Measurements from ENCODE around the gene BST1.

BST1 gene

GRCh38 chr4:15735536-15735935 is 32.7 kb downstream of the BST1 start:
- DNase-seq (ENCODE audit: insufficient read length, low spot score) = no peak
- FAIRE-seq = no peak
- TF ChIP-seq POLR2A (IDR thresholded peaks at IDR 0.05; ENCODE audit: low read depth, low read length) = no peak

- no peak for TF ChIP-seq POLR2A (IDR thresholded peaks at IDR 0.05; ENCODE audit: low read depth, low read length)
- FAIRE-seq = no peak
- DNase-seq (ENCODE audit: insufficient read length, low spot score) = no peak
These were observed 33.7 kb downstream of the BST1 start for GRCh38 chr4:15736514-15737050.

GRCh38 chr4:15737255-15737654 is 34.4 kb downstream of the BST1 start:
- DNase-seq (ENCODE audit: insufficient read length, low spot score) (no peak), FAIRE-seq (no peak)
- TF ChIP-seq POLR2A (IDR thresholded peaks at IDR 0.05; ENCODE audit: low read depth, low read length) = no peak

GRCh38 chr4:15738877-15739276 is 36.0 kb downstream of the BST1 start:
- DNase-seq (ENCODE audit: insufficient read length, low spot score) (no peak), FAIRE-seq (no peak)
- no peak for TF ChIP-seq POLR2A (IDR thresholded peaks at IDR 0.05; ENCODE audit: low read depth, low read length)

GRCh38 chr4:15740764-15741404 is 38.0 kb downstream of the BST1 start:
- no peak for DNase-seq (ENCODE audit: insufficient read length, low spot score)
- FAIRE-seq = no peak

GRCh38 chr4:15742083-15742582 is 39.3 kb downstream of the BST1 start:
- FAIRE-seq = no peak
- no peak for TF ChIP-seq POLR2A (IDR thresholded peaks at IDR 0.05; ENCODE audit: low read depth, low read length)
- no peak for DNase-seq (ENCODE audit: insufficient read length, low spot score)

More at GRCh38 chr4:15740764-15741404, 38.0 kb downstream of the BST1 start:
- no peak for TF ChIP-seq POLR2A (IDR thresholded peaks at IDR 0.05; ENCODE audit: low read depth, low read length)

- no peak for TF ChIP-seq POLR2A (IDR thresholded peaks at IDR 0.05; ENCODE audit: low read depth, low read length)
- FAIRE-seq (no peak), DNase-seq (ENCODE audit: insufficient read length, low spot score) (no peak)
These were observed 39.8 kb downstream of the BST1 start for GRCh38 chr4:15742637-15743036.

- TF ChIP-seq POLR2A (IDR thresholded peaks at IDR 0.05; ENCODE audit: low read depth, low read length) = no peak
- FAIRE-seq (no peak), DNase-seq (ENCODE audit: insufficient read length, low spot score) (no peak)
These were observed 41.2 kb downstream of the BST1 start for GRCh38 chr4:15744016-15744545.

- FAIRE-seq = no peak
- TF ChIP-seq POLR2A (IDR thresholded peaks at IDR 0.05; ENCODE audit: low read depth, low read length) = no peak
- DNase-seq (ENCODE audit: insufficient read length, low spot score) = no peak
These were observed 43.2 kb downstream of the BST1 start for GRCh38 chr4:15746110-15746509.

- DNase-seq (ENCODE audit: insufficient read length, low spot score) (no peak), FAIRE-seq (no peak)
- no peak for TF ChIP-seq POLR2A (IDR thresholded peaks at IDR 0.05; ENCODE audit: low read depth, low read length)
These were observed 46.1 kb downstream of the BST1 start for GRCh38 chr4:15749001-15749400.

- no peak for TF ChIP-seq POLR2A (IDR thresholded peaks at IDR 0.05; ENCODE audit: low read depth, low read length)
- DNase-seq (ENCODE audit: insufficient read length, low spot score) (no peak), FAIRE-seq (no peak)
These were observed 48.3 kb downstream of the BST1 start for GRCh38 chr4:15751153-15751552.

GRCh38 chr4:15753081-15753480 is 50.2 kb downstream of the BST1 start:
- TF ChIP-seq POLR2A (IDR thresholded peaks at IDR 0.05; ENCODE audit: low read depth, low read length) = no peak
- DNase-seq (ENCODE audit: insufficient read length, low spot score) = no peak
- FAIRE-seq = no peak

- no peak for TF ChIP-seq POLR2A (IDR thresholded peaks at IDR 0.05; ENCODE audit: low read depth, low read length)
- no peak for FAIRE-seq
- no peak for DNase-seq (ENCODE audit: insufficient read length, low spot score)
These were observed 50.9 kb downstream of the BST1 start for GRCh38 chr4:15753786-15754185.

GRCh38 chr4:15754323-15754722 is 51.5 kb downstream of the BST1 start:
- TF ChIP-seq POLR2A (IDR thresholded peaks at IDR 0.05; ENCODE audit: low read depth, low read length) = no peak
- FAIRE-seq = no peak
- DNase-seq (ENCODE audit: insufficient read length, low spot score) = no peak

Data from H54 (cell line).